ENCODE data around the gene NF1.

- TF ChIP-seq EZH2phosphoT487 (IDR thresholded peaks at IDR 0.05; ENCODE audit: low read depth) (no peak), CTCF (IDR thresholded peaks at IDR 0.05; ENCODE audit: low read depth, low read length) (no peak)
Measured at GRCh38 chr17:31132977-31133376, 38.2 kb downstream of the NF1 start.

Measured in OCI-LY3 (cell line).